Measurements from ENCODE around the gene EFHD2. TPM values are rescaled to one million over a fixed set of nuclear protein-coding genes. Genes with fewer than 3 reads are reported as not detected.
"Not testable (repeated sequence)": the region's sequence is repeated elsewhere in the genome, so short reads cannot be mapped to it uniquely, and the experiment has no call there.

The EFHD2 gene
- total and polyA plus RNA-seq, 2 donors (not counting 1 experiment from before 2014, with no cell fraction given) = 14.9 to 23.5 TPM

- H3K36me3 ChIP-seq (ENCODE audit: control insufficient read depth, insufficient read depth, low read length) = no peaks in the 10 kb centered on the region
- H3K9me3 ChIP-seq (ENCODE audit: control insufficient read depth, insufficient read depth, low read depth, low read length) = no peaks in the 10 kb centered on the region
- H3K4me1 ChIP-seq (ENCODE audit: control insufficient read depth, extremely low read depth, insufficient read depth, low read length) = peaks cover 3% of the 10 kb centered on the region
- no peak overlapping the region for H3K27ac ChIP-seq (ENCODE audit: insufficient read depth, low read length)
- no peak overlapping the region for H3K4me2 ChIP-seq (ENCODE audit: extremely low read depth, insufficient read depth, low read length)
- no peaks in the 10 kb centered on the region for H3K27me3 ChIP-seq (ENCODE audit: control insufficient read depth, insufficient read depth, low read length)
- H3K79me2 ChIP-seq (ENCODE audit: control insufficient read depth, insufficient read depth, low read length) = no peaks in the 10 kb centered on the region
- no peak overlapping the region for H3K9ac ChIP-seq (ENCODE audit: insufficient read depth, low read length)
- no peak overlapping the region for H3K4me3 ChIP-seq (replicated peaks in 1 of 4; ENCODE audit: control extremely low read depth in 1 of 4, insufficient read depth in 1 of 4, low read depth in 3 of 4, low read length in 4 of 4)
- H2AFZ ChIP-seq (ENCODE audit: low read length) = no peak overlapping the region
- DNase-seq (ENCODE audit: low read depth in 2 of 2) = no peak
- TF ChIP-seq CTCF (conservative IDR thresholded peaks at IDR 0.05 in 1 of 2, IDR thresholded peaks at IDR 0.05 in 1 of 2; ENCODE audit: low read depth in 1 of 2, low read length in 2 of 2) (no peak), EZH2 (IDR thresholded peaks at IDR 0.05; ENCODE audit: low read length, missing control alignments) (no peak)
- no peaks in the 10 kb centered on the region for H4K20me1 ChIP-seq (ENCODE audit: control insufficient read depth, extremely low read depth, insufficient read depth, low read length)
Measured at GRCh38 chr1:15388201-15388880, 21.3 kb upstream of the EFHD2 start.

GRCh38 chr1:15389828-15390227, 19.9 kb upstream of the EFHD2 start:
- H3K27ac ChIP-seq (ENCODE audit: insufficient read depth, low read length); H2AFZ ChIP-seq (ENCODE audit: low read length); H3K4me2 ChIP-seq (ENCODE audit: extremely low read depth, insufficient read depth, low read length); H3K4me3 ChIP-seq (replicated peaks in 1 of 4; ENCODE audit: control extremely low read depth in 1 of 4, insufficient read depth in 1 of 4, low read depth in 3 of 4, low read length in 4 of 4); H3K27me3 ChIP-seq (ENCODE audit: control insufficient read depth, insufficient read depth, low read length); H3K9ac ChIP-seq (ENCODE audit: insufficient read depth, low read length); DNase-seq (ENCODE audit: low read depth in 2 of 2); H3K36me3 ChIP-seq (ENCODE audit: control insufficient read depth, insufficient read depth, low read length); H3K4me1 ChIP-seq (ENCODE audit: control insufficient read depth, extremely low read depth, insufficient read depth, low read length); H3K79me2 ChIP-seq (ENCODE audit: control insufficient read depth, insufficient read depth, low read length); H4K20me1 ChIP-seq (ENCODE audit: control insufficient read depth, extremely low read depth, insufficient read depth, low read length); H3K9me3 ChIP-seq (ENCODE audit: control insufficient read depth, insufficient read depth, low read depth, low read length): not testable (repeated sequence)

- Histone ChIP-seq H2AFZ (ENCODE audit: low read length) (no peak overlapping the region), H3K27me3 (ENCODE audit: control insufficient read depth, insufficient read depth, low read length) (no peaks in the 10 kb centered on the region), H3K36me3 (ENCODE audit: control insufficient read depth, insufficient read depth, low read length) (no peaks in the 10 kb centered on the region), H3K9ac (ENCODE audit: insufficient read depth, low read length) (no peak overlapping the region), H4K20me1 (ENCODE audit: control insufficient read depth, extremely low read depth, insufficient read depth, low read length) (no peaks in the 10 kb centered on the region), H3K27ac (ENCODE audit: insufficient read depth, low read length) (no peak overlapping the region), H3K4me1 (ENCODE audit: control insufficient read depth, extremely low read depth, insufficient read depth, low read length) (peaks cover 3% of the 10 kb centered on the region), H3K4me3 (replicated peaks in 1 of 4; ENCODE audit: control extremely low read depth in 1 of 4, insufficient read depth in 1 of 4, low read depth in 3 of 4, low read length in 4 of 4) (no peak overlapping the region), H3K9me3 (ENCODE audit: control insufficient read depth, insufficient read depth, low read depth, low read length) (no peaks in the 10 kb centered on the region), H3K4me2 (ENCODE audit: extremely low read depth, insufficient read depth, low read length) (no peak overlapping the region), H3K79me2 (ENCODE audit: control insufficient read depth, insufficient read depth, low read length) (no peaks in the 10 kb centered on the region)
- TF ChIP-seq CTCF (conservative IDR thresholded peaks at IDR 0.05 in 1 of 2, IDR thresholded peaks at IDR 0.05 in 1 of 2; ENCODE audit: low read depth in 1 of 2, low read length in 2 of 2) = no peak
- no peak for TF ChIP-seq EZH2 (IDR thresholded peaks at IDR 0.05; ENCODE audit: low read length, missing control alignments)
- no peak for DNase-seq (ENCODE audit: low read depth in 2 of 2)
Measured at GRCh38 chr1:15390667-15391066, 19.0 kb upstream of the EFHD2 start.

Data from fibroblast of lung (primary cell).